Glutamatergic neuron (in vitro differentiated cells): ENCODE results near the gene ARFGAP3. TPM values are rescaled to one million over a fixed set of nuclear protein-coding genes. Genes with fewer than 3 reads are reported as not detected.
A peak's percentile ranks its signal among the peaks of the same experiment; 100 is the strongest.

Experiments
- DNase-seq: peaks from one replicate; pipeline ENCODE4 v3.0.0; 2022
- H3K27ac Mint-ChIP-seq: one replicate; pipeline ENCODE4 v1.8.0; 2020; ENCODE audit warnings: mild to moderate bottlenecking, mixed read lengths, inconsistent platforms; ENCODE audit not compliant: unreplicated experiment
- H3K27me3 Mint-ChIP-seq: one replicate; pipeline ENCODE4 v1.8.0; 2020; ENCODE audit warnings: mild to moderate bottlenecking, moderate library complexity, mixed read lengths, inconsistent platforms; ENCODE audit not compliant: unreplicated experiment
- H3K36me3 Mint-ChIP-seq: one replicate; pipeline ENCODE4 v1.8.0; 2020; ENCODE audit warnings: mild to moderate bottlenecking, mixed read lengths, inconsistent platforms; ENCODE audit not compliant: unreplicated experiment
- H3K4me1 Mint-ChIP-seq: one replicate; pipeline ENCODE4 v1.8.0; 2020; ENCODE audit warnings: mild to moderate bottlenecking, low read depth, mixed read lengths, inconsistent platforms; ENCODE audit not compliant: unreplicated experiment
- H3K4me3 Mint-ChIP-seq: one replicate; pipeline ENCODE4 v1.8.0; 2020; ENCODE audit warnings: mild to moderate bottlenecking, mixed read lengths, inconsistent platforms; ENCODE audit not compliant: unreplicated experiment
- H3K9me3 Mint-ChIP-seq: one replicate; pipeline ENCODE4 v1.8.0; 2020; ENCODE audit warnings: mild to moderate bottlenecking, moderate library complexity, mixed read lengths, inconsistent platforms; ENCODE audit not compliant: unreplicated experiment
- total RNA-seq: library from RNA; stranded (reverse); fragmentation: NEBNext Ultra II Directional; extraction: Animal tissue kit (Norgen Biotek cat#: 25700); gene quantifications from one replicate; pipeline ENCODE4 v1.2.1, GENCODE V29; 2021; ENCODE audit not compliant: unreplicated experiment
- TF ChIP-seq, protein P1 (sequence below): fragments of 200-600 bp; sonication (generic); IDR thresholded peaks from one replicate; pipeline ENCODE4 v1.5.0; 2021; ENCODE audit not compliant: partially characterized antibody, unreplicated experiment

The ARFGAP3 gene
- total RNA-seq, 1 donor from 2014 or later: 18.4 TPM

DNA sequence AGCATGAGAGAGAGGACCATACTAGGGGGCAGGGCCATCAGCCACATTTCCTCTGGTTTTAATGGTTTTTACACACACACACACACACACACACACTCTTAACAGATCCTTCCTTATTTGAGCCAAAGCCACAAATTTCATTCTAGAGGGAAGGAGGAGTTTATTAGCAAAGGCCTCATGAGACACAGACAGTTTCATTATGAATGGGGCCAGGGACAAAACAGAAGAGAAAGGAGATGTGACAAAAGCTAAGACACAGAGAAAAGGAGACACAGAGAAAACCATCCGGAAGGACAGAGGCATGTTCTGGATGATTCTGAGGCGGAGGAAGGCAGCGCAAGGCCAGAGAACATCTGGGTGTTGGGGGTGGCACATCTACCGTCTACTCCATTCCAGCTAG is 32.2 kb upstream of the ARFGAP3 start:
- peak overlapping the region; percentile 12 for H3K27ac Mint-ChIP-seq
- H3K4me1 Mint-ChIP-seq: peaks cover 3% of the 10 kb centered on the region
- TF ChIP-seq, protein P1, sequence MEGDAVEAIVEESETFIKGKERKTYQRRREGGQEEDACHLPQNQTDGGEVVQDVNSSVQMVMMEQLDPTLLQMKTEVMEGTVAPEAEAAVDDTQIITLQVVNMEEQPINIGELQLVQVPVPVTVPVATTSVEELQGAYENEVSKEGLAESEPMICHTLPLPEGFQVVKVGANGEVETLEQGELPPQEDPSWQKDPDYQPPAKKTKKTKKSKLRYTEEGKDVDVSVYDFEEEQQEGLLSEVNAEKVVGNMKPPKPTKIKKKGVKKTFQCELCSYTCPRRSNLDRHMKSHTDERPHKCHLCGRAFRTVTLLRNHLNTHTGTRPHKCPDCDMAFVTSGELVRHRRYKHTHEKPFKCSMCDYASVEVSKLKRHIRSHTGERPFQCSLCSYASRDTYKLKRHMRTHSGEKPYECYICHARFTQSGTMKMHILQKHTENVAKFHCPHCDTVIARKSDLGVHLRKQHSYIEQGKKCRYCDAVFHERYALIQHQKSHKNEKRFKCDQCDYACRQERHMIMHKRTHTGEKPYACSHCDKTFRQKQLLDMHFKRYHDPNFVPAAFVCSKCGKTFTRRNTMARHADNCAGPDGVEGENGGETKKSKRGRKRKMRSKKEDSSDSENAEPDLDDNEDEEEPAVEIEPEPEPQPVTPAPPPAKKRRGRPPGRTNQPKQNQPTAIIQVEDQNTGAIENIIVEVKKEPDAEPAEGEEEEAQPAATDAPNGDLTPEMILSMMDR: no peak
- peaks cover 2% of the 10 kb centered on the region for H3K9me3 Mint-ChIP-seq
- H3K4me3 Mint-ChIP-seq: no peak overlapping the region
- peaks cover 2% of the 10 kb centered on the region for H3K27me3 Mint-ChIP-seq
- DNase-seq: no peak
- H3K36me3 Mint-ChIP-seq: peaks cover 5% of the 10 kb centered on the region

DNA sequence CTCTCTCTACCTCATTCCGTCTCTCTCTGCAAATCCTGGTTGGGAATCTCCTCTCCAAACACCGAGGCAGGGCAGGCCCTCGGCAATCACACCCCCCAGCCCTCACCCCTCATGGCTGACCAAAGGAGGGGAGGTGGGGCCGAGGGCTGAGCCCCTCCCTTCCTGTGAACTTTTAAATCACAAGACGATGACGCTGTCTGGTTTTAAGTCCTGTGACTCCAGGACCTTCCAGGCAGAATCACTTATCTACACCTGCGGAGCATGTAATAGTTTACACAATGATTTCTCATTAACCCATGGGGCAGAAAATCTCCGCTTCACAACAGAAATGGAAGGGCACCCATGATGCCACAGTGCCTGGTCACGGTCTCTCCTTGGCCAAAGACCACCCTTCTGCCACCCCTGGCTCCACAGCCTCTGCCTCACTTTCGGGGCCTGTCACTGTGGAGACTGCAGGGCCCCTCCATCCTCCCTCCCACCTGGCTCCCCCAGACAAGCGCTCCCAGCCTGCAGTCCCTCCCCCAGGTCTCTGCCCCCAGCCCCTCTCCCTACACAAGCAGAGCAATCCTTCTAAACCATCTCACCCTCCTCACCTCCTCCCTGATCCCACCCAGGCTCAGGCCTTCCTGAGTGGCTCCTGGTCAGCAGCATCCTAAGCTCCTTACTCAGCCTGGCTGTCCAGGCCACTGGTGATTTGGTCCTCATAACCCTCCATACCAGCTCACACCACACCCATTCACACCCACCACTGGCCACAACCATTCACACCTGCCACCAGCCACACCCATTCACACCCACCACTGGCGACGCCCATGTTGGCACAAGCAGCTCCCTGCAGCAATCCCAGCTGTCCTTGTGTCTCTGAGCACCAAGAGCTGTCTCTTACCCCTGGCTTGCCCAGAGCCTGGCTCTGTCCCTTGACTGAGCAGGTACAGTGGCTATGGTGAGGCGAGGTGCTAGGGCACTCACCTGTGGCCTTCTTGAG is 30.7 kb upstream of the ARFGAP3 start:
- no peak overlapping the region for H3K4me3 Mint-ChIP-seq
- peaks cover 2% of the 10 kb centered on the region for H3K27me3 Mint-ChIP-seq
- H3K27ac Mint-ChIP-seq: no peak overlapping the region
- DNase-seq: no peak
- H3K9me3 Mint-ChIP-seq: peaks cover 2% of the 10 kb centered on the region
- H3K36me3 Mint-ChIP-seq: peaks cover 5% of the 10 kb centered on the region
- TF ChIP-seq, protein P1: no peak
- peaks cover 3% of the 10 kb centered on the region for H3K4me1 Mint-ChIP-seq

DNA sequence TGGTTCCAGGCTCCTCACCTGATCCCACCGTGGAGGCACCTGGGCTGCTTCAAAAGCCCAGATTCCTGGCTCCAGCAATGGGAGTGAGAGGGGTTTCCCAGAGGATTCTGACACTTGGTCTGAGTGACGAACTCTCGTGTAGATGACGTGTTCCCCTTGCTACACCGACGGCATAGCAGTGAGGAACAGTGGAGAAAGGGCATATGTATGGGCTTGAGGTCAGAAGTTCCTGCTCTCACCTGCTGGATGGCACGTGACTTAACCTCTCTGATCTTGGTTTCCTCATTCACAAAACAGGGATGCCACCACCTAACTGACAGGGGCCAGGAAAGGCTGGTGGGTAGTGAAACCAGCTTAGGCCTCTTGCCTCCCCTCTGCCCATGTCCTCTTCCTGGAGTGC is 30.0 kb upstream of the ARFGAP3 start:
- no peak overlapping the region for H3K27ac Mint-ChIP-seq
- no peak for DNase-seq
- peaks cover 5% of the 10 kb centered on the region for H3K36me3 Mint-ChIP-seq
- peaks cover 3% of the 10 kb centered on the region for H3K4me1 Mint-ChIP-seq
- TF ChIP-seq, protein P1: no peak
- peaks cover 2% of the 10 kb centered on the region for H3K27me3 Mint-ChIP-seq
- peaks cover 2% of the 10 kb centered on the region for H3K9me3 Mint-ChIP-seq
- no peak overlapping the region for H3K4me3 Mint-ChIP-seq

DNA sequence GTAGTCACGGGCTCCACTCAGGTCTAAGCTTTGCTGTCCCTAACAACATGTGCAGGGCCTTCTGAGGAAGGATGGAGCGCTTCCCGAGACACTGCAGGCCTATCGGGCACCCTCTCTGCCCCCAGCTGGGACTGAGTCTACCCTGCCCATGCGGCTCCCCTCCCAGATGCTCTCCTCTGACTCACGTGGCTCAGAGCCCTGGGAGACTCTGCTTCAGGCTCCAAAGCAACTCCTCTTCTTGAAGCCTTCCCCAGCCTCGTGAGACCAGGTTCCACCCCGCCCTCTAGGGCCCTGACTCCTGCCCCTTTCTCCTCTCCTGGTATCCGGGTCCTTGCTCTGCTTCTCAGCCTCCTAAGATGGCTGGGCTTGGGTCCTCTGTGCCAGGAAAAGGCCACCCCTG is 28.4 kb upstream of the ARFGAP3 start:
- Mint-ChIP-seq H3K36me3 (peaks cover 5% of the 10 kb centered on the region), H3K27me3 (peaks cover 2% of the 10 kb centered on the region), H3K9me3 (peaks cover 2% of the 10 kb centered on the region), H3K4me1 (peaks cover 3% of the 10 kb centered on the region), H3K27ac (no peak overlapping the region), H3K4me3 (no peak overlapping the region)
- no peak for DNase-seq
- TF ChIP-seq, protein P1: no peak
